Neural progenitor cell (in vitro differentiated cells): ENCODE measurements around the gene OGFOD3. TPM values are rescaled to one million over a fixed set of nuclear protein-coding genes. Genes with fewer than 3 reads are reported as not detected.

Source experiments
- DNase-seq: peaks from one replicate; pipeline ENCODE4 v3.0.0-alpha.2; 2016; ENCODE audit warnings: low spot score
- H2AFZ ChIP-seq: fragments of 200-600 bp; sonication (generic); replicated peaks from 2 replicates; pipeline ENCODE4 v1.6.1; 2016; ENCODE audit warnings: antibody characterized with exemption
- H3F3A ChIP-seq: fragments of 200-600 bp; sonication (generic); 2 replicates; pipeline ENCODE4 v1.6.1; 2016; ENCODE audit warnings: antibody characterized with exemption, low read depth
- H3K27ac ChIP-seq: fragments of 200-600 bp; sonication (generic); 2 replicates; pipeline ENCODE4 v1.5.1; 2016; ENCODE audit warnings: mild to moderate bottlenecking
- H3K27me3 ChIP-seq: fragments of 200-600 bp; sonication (generic); 2 replicates; pipeline ENCODE4 v1.6.1; 2016; ENCODE audit warnings: mild to moderate bottlenecking, moderate library complexity
- H3K36me3 ChIP-seq: fragments of 200-600 bp; sonication (generic); 2 replicates; pipeline ENCODE4 v1.5.1; 2016
- H3K4me1 ChIP-seq: fragments of 200-600 bp; sonication (generic); 2 replicates; pipeline ENCODE4 v1.6.1; 2016; ENCODE audit warnings: mixed run types
- H3K4me2 ChIP-seq: fragments of 200-600 bp; sonication (generic); 2 replicates; pipeline ENCODE4 v1.6.1; 2016
- H3K4me3 ChIP-seq: fragments of 200-600 bp; sonication (generic); 2 replicates; pipeline ENCODE4 v1.5.1; 2016
- H3K79me2 ChIP-seq: fragments of 200-600 bp; sonication (generic); 2 replicates; pipeline ENCODE4 v1.6.1; 2016; ENCODE audit warnings: low read depth
- H3K9ac ChIP-seq: fragments of 200-600 bp; sonication (generic); 2 replicates; pipeline ENCODE4 v1.6.1; 2016
- H3K9me3 ChIP-seq: fragments of 200-600 bp; sonication (generic); 2 replicates; pipeline ENCODE4 v1.5.1; 2016; ENCODE audit warnings: low read depth
- H4K20me1 ChIP-seq: fragments of 200-600 bp; sonication (generic); 2 replicates; pipeline ENCODE4 v1.6.1; 2016; ENCODE audit warnings: low read depth
- H3K27ac Mint-ChIP-seq: 3 replicates; pipeline ENCODE4 v1.8.0; 2021; ENCODE audit warnings: mixed read lengths
- H3K27me3 Mint-ChIP-seq: 2 replicates; pipeline ENCODE4 v1.8.0; 2022; ENCODE audit warnings: low read depth, mild to moderate bottlenecking, inconsistent platforms, moderate library complexity, mixed read lengths; ENCODE audit not compliant: insufficient read depth
- H3K36me3 Mint-ChIP-seq: 3 replicates; pipeline ENCODE4 v1.8.0; 2021; ENCODE audit warnings: mixed read lengths
- H3K4me1 Mint-ChIP-seq: 3 replicates; pipeline ENCODE4 v1.8.0; 2021; ENCODE audit warnings: mixed read lengths
- H3K4me3 Mint-ChIP-seq: 3 replicates; pipeline ENCODE4 v1.8.0; 2021; ENCODE audit warnings: mild to moderate bottlenecking, moderate library complexity, mixed read lengths
- H3K9me3 Mint-ChIP-seq: 3 replicates; pipeline ENCODE4 v1.8.0; 2020; ENCODE audit warnings: mixed read lengths
- CTCF ChIP-seq: fragments of 200-600 bp; sonication (generic); IDR thresholded peaks from 2 replicates; pipeline ENCODE4 v1.5.1; 2017; ENCODE audit warnings: antibody characterized with exemption, mild to moderate bottlenecking
- EZH2 ChIP-seq: fragments of 200-600 bp; sonication (generic); IDR thresholded peaks from 2 replicates; pipeline ENCODE4 v1.6.1; 2017; ENCODE audit warnings: antibody characterized with exemption, mild to moderate bottlenecking, moderate library complexity
- EZH2phosphoT487 ChIP-seq: fragments of 200-600 bp; sonication (generic); IDR thresholded peaks from 2 replicates; pipeline ENCODE4 v1.6.1; 2017; ENCODE audit warnings: antibody characterized with exemption
- total RNA-seq: library from RNA; depleted of rRNA; stranded (reverse); fragments of >200 nt; gene quantifications from 2 replicates; pipeline ENCODE4 v1.2.3, GENCODE V29; 2015; ENCODE audit warnings: low replicate concordance

Gene OGFOD3
- total RNA-seq, 1 donor from 2014 or later, result 26.8 TPM

GRCh38 chr17:82358465-82359350 lies 59.7 kb downstream of the OGFOD3 start, which contains the start of gene TEX19:
TSS of gene TEX19 (plus strand) at chr17:82359247. CDS start at chr17:82362151, 2,904 bp downstream.
- H3K4me3 Mint-ChIP-seq, result peak within 1 kb of the TSS; percentile 12
- no peaks in the 10 kb centered on the region for H3K36me3 Mint-ChIP-seq
- Histone ChIP-seq H3F3A (peaks cover 13% of the 10 kb centered on the region), H4K20me1 (no peaks in the 10 kb centered on the region), H3K36me3 (no peaks in the 10 kb centered on the region), H3K27ac (no peak within 1 kb of the TSS), H3K9me3 (no peaks in the 10 kb centered on the region), H3K4me2 (no peak within 1 kb of the TSS), H3K9ac (no peak within 1 kb of the TSS), H2AFZ (no peak within 1 kb of the TSS), H3K79me2 (no peaks in the 10 kb centered on the region), H3K4me1 (peaks cover 5% of the 10 kb centered on the region), H3K4me3 (no peak within 1 kb of the TSS), H3K27me3 (peaks cover 5% of the 10 kb centered on the region)
- DNase-seq, result no peak
- peaks cover 3% of the 10 kb centered on the region for H3K27me3 Mint-ChIP-seq
- peak within 1 kb of the TSS; percentile 1 for H3K27ac Mint-ChIP-seq
- TF ChIP-seq EZH2phosphoT487, result no peak
- TF ChIP-seq EZH2, result no peak
- no peak for TF ChIP-seq CTCF
- H3K9me3 Mint-ChIP-seq, result peaks cover 2% of the 10 kb centered on the region
- H3K4me1 Mint-ChIP-seq, result peaks cover 23% of the 10 kb centered on the region

- Mint-ChIP-seq H3K27me3 (peaks cover 3% of the 10 kb centered on the region), H3K4me1 (peaks cover 16% of the 10 kb centered on the region), H3K4me3 (no peak overlapping the region), H3K9me3 (peaks cover 2% of the 10 kb centered on the region), H3K36me3 (no peaks in the 10 kb centered on the region), H3K27ac (no peak overlapping the region)
- H3K79me2 ChIP-seq, result no peaks in the 10 kb centered on the region
- peaks cover 5% of the 10 kb centered on the region for H3K4me1 ChIP-seq
- TF ChIP-seq CTCF (no peak), EZH2 (no peak), EZH2phosphoT487 (no peak)
- H4K20me1 ChIP-seq, result no peaks in the 10 kb centered on the region
- no peak overlapping the region for H3K4me3 ChIP-seq
- no peak overlapping the region for H2AFZ ChIP-seq
- no peak overlapping the region for H3K4me2 ChIP-seq
- no peak overlapping the region for H3K27ac ChIP-seq
- no peak overlapping the region for H3K9ac ChIP-seq
- peaks cover 5% of the 10 kb centered on the region for H3K27me3 ChIP-seq
- DNase-seq, result no peak
- H3K9me3 ChIP-seq, result no peaks in the 10 kb centered on the region
- peaks cover 13% of the 10 kb centered on the region for H3F3A ChIP-seq
- H3K36me3 ChIP-seq, result no peaks in the 10 kb centered on the region
Observed at GRCh38 chr17:82357394-82357793, 61.0 kb downstream of the OGFOD3 start.

GRCh38 chr17:82356845-82357355 lies 61.5 kb downstream of the OGFOD3 start:
- Mint-ChIP-seq H3K9me3 (peaks cover 2% of the 10 kb centered on the region), H3K27me3 (peaks cover 3% of the 10 kb centered on the region), H3K36me3 (no peaks in the 10 kb centered on the region), H3K27ac (peak overlapping the region; percentile 46), H3K4me1 (peaks cover 16% of the 10 kb centered on the region), H3K4me3 (no peak overlapping the region)
- no peak overlapping the region for H3K27ac ChIP-seq
- TF ChIP-seq CTCF (no peak), EZH2 (no peak), EZH2phosphoT487 (no peak)
- no peak overlapping the region for H3K4me2 ChIP-seq
- no peak overlapping the region for H2AFZ ChIP-seq
- H3K36me3 ChIP-seq, result no peaks in the 10 kb centered on the region
- H3K9me3 ChIP-seq, result no peaks in the 10 kb centered on the region
- H3K4me3 ChIP-seq, result no peak overlapping the region
- peak; percentile 40 for DNase-seq
- H3K4me1 ChIP-seq, result peaks cover 5% of the 10 kb centered on the region
- peaks cover 13% of the 10 kb centered on the region for H3F3A ChIP-seq
- no peak overlapping the region for H3K9ac ChIP-seq
- peaks cover 5% of the 10 kb centered on the region for H3K27me3 ChIP-seq
- no peaks in the 10 kb centered on the region for H4K20me1 ChIP-seq
- H3K79me2 ChIP-seq, result no peaks in the 10 kb centered on the region
